Raji (cell line): ENCODE data around the gene OR2L5.

Source experiments
- POLR2A ChIP-seq: IDR thresholded peaks from 2 replicates; pipeline ENCODE4 v1.6.1; 2011; ENCODE audit warnings: low read depth, low read length, control low read depth; ENCODE audit not compliant: insufficient read depth

The OR2L5 gene

GRCh38 chr1:248013229-248013710 is at the start of gene OR2L5:
Gene OR2L5 (plus strand): TSS chr1:248013660. CDS start chr1:248021948, 8,288 bp downstream.
- no peak for TF ChIP-seq POLR2A

- TF ChIP-seq POLR2A, result no peak
Observed at GRCh38 chr1:247964933-247965332, 48.5 kb upstream of the OR2L5 start, which contains the start of gene OR2AK2. Gene OR2AK2 (plus strand): TSS chr1:247965233. CDS start chr1:247965377, 144 bp downstream.

GRCh38 chr1:247966532-247967204 is 46.8 kb upstream of the OR2L5 start:
- no peak for TF ChIP-seq POLR2A

- TF ChIP-seq POLR2A, result no peak
Observed at GRCh38 chr1:247992986-247993385, 20.5 kb upstream of the OR2L5 start.

- TF ChIP-seq POLR2A, result no peak
Observed at GRCh38 chr1:247998811-247999210, 14.6 kb upstream of the OR2L5 start.

- no peak for TF ChIP-seq POLR2A
Observed at GRCh38 chr1:248000169-248000568, 13.3 kb upstream of the OR2L5 start.

- no peak for TF ChIP-seq POLR2A
Observed at GRCh38 chr1:248007778-248008177, 5.7 kb upstream of the OR2L5 start.

- no peak for TF ChIP-seq POLR2A
Observed at GRCh38 chr1:248009681-248010080, 3.8 kb upstream of the OR2L5 start.

- TF ChIP-seq POLR2A, result no peak
Observed at GRCh38 chr1:248015803-248016202, 2.3 kb downstream of the OR2L5 start.

- no peak for TF ChIP-seq POLR2A
Observed at GRCh38 chr1:248029770-248030169, 16.3 kb downstream of the OR2L5 start, which contains the start of gene OR2L2. Gene OR2L2 (plus strand): TSS chr1:248030070. CDS start chr1:248038268, 8,198 bp downstream.

GRCh38 chr1:248045209-248045608 is 31.7 kb downstream of the OR2L5 start:
- TF ChIP-seq POLR2A, result no peak

- TF ChIP-seq POLR2A, result no peak
Observed at GRCh38 chr1:248046536-248046935, 33.1 kb downstream of the OR2L5 start, which contains the start of gene OR2L3. Gene OR2L3 (plus strand): TSS chr1:248046836. CDS start chr1:248060682, 13,846 bp downstream.

GRCh38 chr1:248047008-248047407 is 33.5 kb downstream of the OR2L5 start:
- no peak for TF ChIP-seq POLR2A

GRCh38 chr1:248054671-248055070 is 41.2 kb downstream of the OR2L5 start:
- TF ChIP-seq POLR2A, result no peak

GRCh38 chr1:248055261-248055660 is 41.8 kb downstream of the OR2L5 start:
- TF ChIP-seq POLR2A, result no peak

- TF ChIP-seq POLR2A, result no peak
Observed at GRCh38 chr1:248065071-248065470, 51.6 kb downstream of the OR2L5 start.
